ENCODE results near the gene BCLAF1. TPM values are rescaled to one million over a fixed set of nuclear protein-coding genes. Genes with fewer than 3 reads are reported as not detected.

The BCLAF1 gene
- total RNA-seq, 4 donors from 2014 or later: 73.2 to 119 (median 93.9) TPM

- DNase-seq: no peak
- H3K27me3 ChIP-seq: peaks cover 0 to 7% (median 0%) of the 10 kb centered on the region in 4 donors
- TF ChIP-seq POLR2A (IDR thresholded peaks at IDR 0.05): no peak
- TF ChIP-seq, protein P1, sequence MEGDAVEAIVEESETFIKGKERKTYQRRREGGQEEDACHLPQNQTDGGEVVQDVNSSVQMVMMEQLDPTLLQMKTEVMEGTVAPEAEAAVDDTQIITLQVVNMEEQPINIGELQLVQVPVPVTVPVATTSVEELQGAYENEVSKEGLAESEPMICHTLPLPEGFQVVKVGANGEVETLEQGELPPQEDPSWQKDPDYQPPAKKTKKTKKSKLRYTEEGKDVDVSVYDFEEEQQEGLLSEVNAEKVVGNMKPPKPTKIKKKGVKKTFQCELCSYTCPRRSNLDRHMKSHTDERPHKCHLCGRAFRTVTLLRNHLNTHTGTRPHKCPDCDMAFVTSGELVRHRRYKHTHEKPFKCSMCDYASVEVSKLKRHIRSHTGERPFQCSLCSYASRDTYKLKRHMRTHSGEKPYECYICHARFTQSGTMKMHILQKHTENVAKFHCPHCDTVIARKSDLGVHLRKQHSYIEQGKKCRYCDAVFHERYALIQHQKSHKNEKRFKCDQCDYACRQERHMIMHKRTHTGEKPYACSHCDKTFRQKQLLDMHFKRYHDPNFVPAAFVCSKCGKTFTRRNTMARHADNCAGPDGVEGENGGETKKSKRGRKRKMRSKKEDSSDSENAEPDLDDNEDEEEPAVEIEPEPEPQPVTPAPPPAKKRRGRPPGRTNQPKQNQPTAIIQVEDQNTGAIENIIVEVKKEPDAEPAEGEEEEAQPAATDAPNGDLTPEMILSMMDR (IDR thresholded peaks at IDR 0.05): no peak
- H3K4me1 ChIP-seq: no peaks in the 10 kb centered on the region
- H3K9me3 ChIP-seq: no peaks in the 10 kb centered on the region
- intact Hi-C loops (cut with DNase I): no loop called here
- H3K27ac ChIP-seq: no peak overlapping the region
- H3K36me3 ChIP-seq: no peaks in the 10 kb centered on the region
- no peak overlapping the region for H3K4me3 ChIP-seq
- 81 to 85% methylated on average over 1 to 5 of the region's 9 CpGs for WGBS, 2 donors
Observed at GRCh38 chr6:136334853-136335252, 45.2 kb upstream of the BCLAF1 start.

DNA sequence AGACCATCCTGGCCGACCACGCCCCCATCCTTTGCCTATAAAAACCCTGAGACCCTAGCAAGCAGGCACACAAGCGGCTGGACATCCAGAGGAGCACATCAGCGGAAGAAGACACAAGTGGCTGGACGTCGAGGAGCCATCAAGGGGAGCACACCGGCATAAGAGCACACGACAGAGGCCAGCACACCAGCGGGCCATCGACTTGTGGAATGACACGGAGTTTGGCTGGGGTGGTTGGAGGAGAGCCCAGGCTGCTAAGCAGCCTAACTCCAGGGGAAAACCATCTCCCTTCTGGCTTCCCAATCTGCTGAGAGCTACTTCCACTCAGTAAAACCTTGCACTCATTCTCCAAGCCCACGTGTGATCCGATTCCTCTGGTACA is 44.8 kb upstream of the BCLAF1 start:
- Histone ChIP-seq H3K27me3 (peaks cover 0 to 7% (median 0%) of the 10 kb centered on the region in 4 donors), H3K36me3 (no peaks in the 10 kb centered on the region), H3K27ac (no peak overlapping the region), H3K4me1 (no peaks in the 10 kb centered on the region), H3K9me3 (no peaks in the 10 kb centered on the region), H3K4me3 (no peak overlapping the region)
- TF ChIP-seq, protein P1 (IDR thresholded peaks at IDR 0.05): no peak
- no peak for TF ChIP-seq POLR2A (IDR thresholded peaks at IDR 0.05)
- DNase-seq: no peak
- intact Hi-C loops (cut with DNase I): no loop called here
- 88% methylated on average over 6 to 8 of the region's 13 CpGs for WGBS, 2 donors

DNA sequence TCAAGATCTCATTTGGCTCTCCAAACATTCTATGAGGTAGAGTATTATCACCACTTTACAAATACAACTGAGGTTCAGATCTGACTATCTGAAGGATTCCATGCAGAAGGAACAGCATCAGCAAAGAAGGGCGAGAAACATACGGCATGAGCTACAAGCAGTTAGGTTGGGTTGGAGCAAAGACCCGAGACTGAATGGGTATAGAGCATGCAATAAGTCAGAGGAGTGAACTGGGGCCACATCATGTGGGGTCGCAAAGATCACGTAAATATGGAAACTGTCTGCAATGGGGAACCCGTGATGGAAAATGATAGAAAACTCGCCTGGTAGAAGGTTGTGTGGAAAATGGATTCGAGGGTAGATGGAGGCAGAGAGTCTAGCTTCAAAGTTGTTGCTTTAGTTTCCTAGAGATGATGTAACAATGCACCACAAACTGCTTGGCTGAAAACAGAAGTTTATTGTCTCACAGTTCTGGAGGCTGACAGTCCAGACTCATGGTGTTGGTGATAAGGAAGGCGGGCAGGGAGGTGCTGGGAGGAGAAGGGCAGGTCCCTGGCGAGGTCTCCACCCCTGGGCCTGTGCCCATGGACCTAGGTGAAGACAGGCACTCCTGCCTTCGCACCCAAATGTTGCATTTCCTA is 44.3 kb upstream of the BCLAF1 start:
- 85 to 89% methylated on average over 9 of the region's 11 CpGs for WGBS, 2 donors
- Histone ChIP-seq H3K36me3 (no peaks in the 10 kb centered on the region), H3K4me1 (no peaks in the 10 kb centered on the region), H3K27me3 (peaks cover 0 to 7% (median 0%) of the 10 kb centered on the region in 4 donors), H3K9me3 (no peaks in the 10 kb centered on the region), H3K4me3 (no peak overlapping the region), H3K27ac (no peak overlapping the region)
- DNase-seq: no peak
- intact Hi-C loops (cut with DNase I): no loop called here
- TF ChIP-seq, protein P1 (IDR thresholded peaks at IDR 0.05): no peak
- no peak for TF ChIP-seq POLR2A (IDR thresholded peaks at IDR 0.05)

DNA sequence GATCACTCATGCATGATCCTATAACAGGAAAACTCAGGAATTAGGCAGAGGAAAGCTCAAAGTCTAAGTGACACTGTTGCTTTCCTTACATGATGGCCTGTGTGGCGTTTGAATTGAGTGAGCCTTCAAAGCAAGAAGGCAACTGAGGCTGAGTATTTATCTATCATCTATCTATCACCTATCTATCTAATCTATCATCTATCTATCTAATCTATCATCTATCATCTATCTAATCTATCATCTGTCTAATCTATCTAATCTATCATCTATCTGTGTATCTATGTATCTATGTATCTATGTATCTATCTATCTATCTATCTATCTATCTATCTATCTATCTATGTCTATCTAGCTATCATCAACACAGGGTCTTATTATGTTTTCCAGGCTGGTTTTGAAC is 41.8 kb upstream of the BCLAF1 start:
- H3K9me3 ChIP-seq: no peaks in the 10 kb centered on the region
- H3K27me3 ChIP-seq: peaks cover 0 to 7% (median 0%) of the 10 kb centered on the region in 4 donors
- H3K27ac ChIP-seq: no peak overlapping the region
- intact Hi-C loops (cut with DNase I): no loop called here
- WGBS, 2 donors: 82 to 91% methylated on average over 1 of the region's 1 CpG
- no peak for DNase-seq
- H3K4me3 ChIP-seq: no peak overlapping the region
- TF ChIP-seq POLR2A (IDR thresholded peaks at IDR 0.05): no peak
- TF ChIP-seq, protein P1 (IDR thresholded peaks at IDR 0.05): no peak
- H3K4me1 ChIP-seq: no peaks in the 10 kb centered on the region
- H3K36me3 ChIP-seq: no peaks in the 10 kb centered on the region

DNA sequence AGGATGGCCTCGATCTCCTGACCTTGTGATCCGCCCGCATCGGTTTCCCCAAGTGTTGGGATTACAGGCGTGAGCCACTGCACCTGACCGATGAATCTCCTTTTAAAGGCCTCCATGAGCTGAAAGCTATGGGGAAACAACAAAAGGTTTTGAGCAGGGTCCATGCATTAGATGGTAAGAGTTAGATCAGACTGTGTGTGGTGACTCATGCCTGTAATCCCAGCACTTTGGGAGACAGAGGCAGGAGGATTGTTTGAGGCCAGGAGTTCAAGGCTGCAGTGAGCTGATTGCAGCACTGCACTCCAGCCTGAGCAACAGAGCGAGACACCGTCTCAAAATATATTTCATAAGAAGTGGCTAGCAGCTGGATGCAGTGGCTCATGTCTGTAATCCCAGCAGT is 41.0 kb upstream of the BCLAF1 start:
- Histone ChIP-seq H3K4me1 (no peaks in the 10 kb centered on the region), H3K4me3 (no peak overlapping the region), H3K27me3 (peaks cover 0 to 7% (median 0%) of the 10 kb centered on the region in 4 donors), H3K36me3 (no peaks in the 10 kb centered on the region), H3K9me3 (no peaks in the 10 kb centered on the region), H3K27ac (no peak overlapping the region)
- DNase-seq: no peak
- intact Hi-C loops (cut with DNase I): no loop called here
- TF ChIP-seq, protein P1 (IDR thresholded peaks at IDR 0.05): no peak
- no peak for TF ChIP-seq POLR2A (IDR thresholded peaks at IDR 0.05)
- WGBS, 2 donors: 91 to 100% methylated on average over 6 to 8 of the region's 8 CpGs
